D721Med (cell line): Measurements from ENCODE around the gene GSPT1.
"Not testable (repeated sequence)": the region's sequence is repeated elsewhere in the genome, so short reads cannot be mapped to it uniquely, and the experiment has no call there.

Experiments used
- DNase-seq: peaks from one replicate; pipeline ENCODE4 v3.0.0; 2011; ENCODE audit warnings: low spot score; ENCODE audit not compliant: insufficient read length
- FAIRE-seq: peaks from 2 replicates; lab custom pipeline; 2011; peaks lifted over from hg19 to GRCh38; lab: Jason Lieb, UNC
- CTCF ChIP-seq: IDR thresholded peaks from 2 replicates; pipeline ENCODE4 v1.5.1; 2012; ENCODE audit warnings: mild to moderate bottlenecking, control low read depth; ENCODE audit not compliant: insufficient read depth; ENCODE audit errors: missing control alignments

GSPT1 gene

GRCh38 chr16:11819798-11820197 lies 96.0 kb downstream of the GSPT1 start:
- DNase-seq: no peak
- TF ChIP-seq CTCF: no peak
- no peak for FAIRE-seq

- DNase-seq, FAIRE-seq: not testable (repeated sequence)
Observed at GRCh38 chr16:11818970-11819369, 96.8 kb downstream of the GSPT1 start.
